WTC11 (cell line): ENCODE measurements around the gene LRRC51. TPM values are rescaled to one million over a fixed set of nuclear protein-coding genes. Genes with fewer than 3 reads are reported as not detected.
A peak's percentile ranks its signal among the peaks of the same experiment; 100 is the strongest.

Source experiments
- ATAC-seq: fragments of 200-7000 bp; cut with Tn5 transposase; 2 replicates; pipeline ENCODE4 v1.10.0; 2021; ENCODE audit warnings: mild to moderate bottlenecking, moderate library complexity
- CTCF ChIA-PET: fragments of 300-600 bp; sonication (Branson Sonifier 250); formaldehyde crosslinking; loops from one replicate; lab custom pipeline; 2021; ENCODE audit warnings: antibody characterized with exemption; lab: Charles Lee
- POLR2A ChIA-PET: fragments of 350-600 bp; sonication (Branson Sonifier 250); formaldehyde crosslinking; loops from one replicate; lab custom pipeline; 2021; ENCODE audit warnings: antibody characterized with exemption; lab: Charles Lee
- DNase-seq: peaks from one replicate; pipeline ENCODE4 v3.0.0; 2021; ENCODE audit warnings: low spot score
- H3K27ac Mint-ChIP-seq: 2 replicates; pipeline ENCODE4 v1.8.0; 2021; ENCODE audit warnings: mixed read lengths
- H3K27me3 Mint-ChIP-seq: 2 replicates; pipeline ENCODE4 v1.8.0; 2021; ENCODE audit warnings: low read depth, mild to moderate bottlenecking, moderate library complexity, mixed read lengths
- H3K36me3 Mint-ChIP-seq: 2 replicates; pipeline ENCODE4 v1.8.0; 2021; ENCODE audit warnings: mixed read lengths
- H3K4me1 Mint-ChIP-seq: 2 replicates; pipeline ENCODE4 v1.8.0; 2022; ENCODE audit warnings: mixed read lengths
- H3K4me3 Mint-ChIP-seq: 2 replicates; pipeline ENCODE4 v1.8.0; 2021; ENCODE audit warnings: mild to moderate bottlenecking, moderate library complexity, mixed read lengths
- H3K9me3 Mint-ChIP-seq: 2 replicates; pipeline ENCODE4 v1.8.0; 2021; ENCODE audit warnings: mixed read lengths
- ATF3 ChIP-seq: sonication (generic); formaldehyde crosslinking; conservative IDR thresholded peaks from 2 replicates; pipeline ENCODE4 v1.8.1; 2022; ENCODE audit warnings: mild to moderate bottlenecking, missing genetic modification reagents
- ATF6 ChIP-seq: sonication (generic); formaldehyde crosslinking; IDR thresholded peaks from 2 replicates; pipeline ENCODE4 v1.8.1; 2023; ENCODE audit warnings: mild to moderate bottlenecking, missing genetic modification reagents
- CBFB ChIP-seq: sonication (generic); formaldehyde crosslinking; IDR thresholded peaks from 2 replicates; pipeline ENCODE4 v1.8.1; 2022; ENCODE audit warnings: mild to moderate bottlenecking, low read depth, missing genetic modification reagents
- CREB1 ChIP-seq: sonication (generic); formaldehyde crosslinking; IDR thresholded peaks from 2 replicates; pipeline ENCODE4 v1.8.0; 2023; ENCODE audit warnings: mild to moderate bottlenecking, missing genetic modification reagents
- CREM ChIP-seq: sonication (generic); formaldehyde crosslinking; IDR thresholded peaks from 2 replicates; pipeline ENCODE4 v1.8.1; 2022; ENCODE audit warnings: mild to moderate bottlenecking, missing genetic modification reagents, moderate library complexity
- IRF1 ChIP-seq: sonication (generic); formaldehyde crosslinking; IDR thresholded peaks from 2 replicates; pipeline ENCODE4 v1.8.0; 2023; ENCODE audit warnings: missing genetic modification reagents
- NR2C2 ChIP-seq: sonication (generic); formaldehyde crosslinking; IDR thresholded peaks from 2 replicates; pipeline ENCODE4 v1.8.0; 2022; ENCODE audit warnings: mild to moderate bottlenecking, missing genetic modification reagents
- SP1 ChIP-seq: sonication (generic); formaldehyde crosslinking; conservative IDR thresholded peaks from 2 replicates; pipeline ENCODE4 v1.8.1; 2022; ENCODE audit warnings: missing genetic modification reagents
- ZBTB21 ChIP-seq: sonication (generic); formaldehyde crosslinking; IDR thresholded peaks from 2 replicates; pipeline ENCODE4 v1.8.1; 2023; ENCODE audit warnings: mild to moderate bottlenecking, missing genetic modification reagents, borderline replicate concordance
- ZBTB43 ChIP-seq: sonication (generic); formaldehyde crosslinking; IDR thresholded peaks from 2 replicates; pipeline ENCODE4 v1.8.1; 2023; ENCODE audit warnings: mild to moderate bottlenecking, missing genetic modification reagents
- ZNF121 ChIP-seq: sonication (generic); formaldehyde crosslinking; IDR thresholded peaks from 2 replicates; pipeline ENCODE4 v1.8.0; 2023; ENCODE audit warnings: missing genetic modification reagents
- ZNF232 ChIP-seq: sonication (generic); formaldehyde crosslinking; IDR thresholded peaks from 2 replicates; pipeline ENCODE4 v1.8.0; 2022; ENCODE audit warnings: mild to moderate bottlenecking, missing genetic modification reagents
- ZNF317 ChIP-seq: sonication (generic); formaldehyde crosslinking; IDR thresholded peaks from 2 replicates; pipeline ENCODE4 v1.8.1; 2023; ENCODE audit warnings: low read depth, mild to moderate bottlenecking, moderate library complexity, missing genetic modification reagents, borderline replicate concordance
- total RNA-seq: library from RNA; stranded (reverse); gene quantifications from 3 replicates; pipeline ENCODE4 v1.2.3, GENCODE V29; 2021
- TF ChIP-seq, protein P1 (sequence below): fragments of 250-450 bp; sonication (Bioruptor Pico); IDR thresholded peaks from 2 replicates; pipeline ENCODE4 v1.8.0; 2021; ENCODE audit warnings: mild to moderate bottlenecking
- TF ChIP-seq, protein P2 (sequence below): sonication (generic); formaldehyde crosslinking; IDR thresholded peaks from 2 replicates; pipeline ENCODE4 v1.8.0; 2022; ENCODE audit warnings: mild to moderate bottlenecking, missing genetic modification reagents
- TF ChIP-seq, protein P3 (sequence below): sonication (generic); formaldehyde crosslinking; IDR thresholded peaks from 2 replicates; pipeline ENCODE4 v1.8.1; 2022; ENCODE audit warnings: mild to moderate bottlenecking, moderate library complexity, missing genetic modification reagents
- TF ChIP-seq, protein P4 (sequence below): sonication (generic); formaldehyde crosslinking; IDR thresholded peaks from 2 replicates; pipeline ENCODE4 v1.8.1; 2023; ENCODE audit warnings: mild to moderate bottlenecking, moderate library complexity, missing genetic modification reagents
- TF ChIP-seq, protein P5 (sequence below): sonication (generic); formaldehyde crosslinking; IDR thresholded peaks from 2 replicates; pipeline ENCODE4 v1.8.1; 2022; ENCODE audit warnings: low read depth, missing genetic modification reagents, borderline replicate concordance
- TF ChIP-seq, protein P6 (sequence below): fragments of 250-450 bp; sonication (Bioruptor Pico); IDR thresholded peaks from 2 replicates; pipeline ENCODE4 v1.9.0; 2021; ENCODE audit warnings: mild to moderate bottlenecking

Gene LRRC51
- total RNA-seq, 1 experiment from 2014 or later, result 5.3 TPM

DNA sequence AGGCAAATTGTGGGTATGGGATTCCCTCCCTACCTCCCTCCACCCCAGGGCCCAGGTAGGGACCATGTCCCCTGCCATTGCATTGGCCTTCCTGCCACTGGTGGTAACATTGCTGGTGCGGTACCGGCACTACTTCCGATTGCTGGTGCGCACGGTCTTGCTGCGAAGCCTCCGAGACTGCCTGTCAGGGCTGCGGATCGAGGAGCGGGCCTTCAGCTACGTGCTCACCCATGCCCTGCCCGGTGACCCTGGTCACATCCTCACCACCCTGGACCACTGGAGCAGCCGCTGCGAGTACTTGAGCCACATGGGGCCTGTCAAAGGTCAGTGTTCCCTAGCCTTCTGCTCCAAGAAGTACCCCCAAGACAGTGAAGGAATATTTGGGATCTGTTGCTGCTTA, 25.2 kb downstream of the LRRC51 start, which contains the start of gene TOMT:
Gene TOMT (plus strand): TSS at position 37 of the 400 bp plus-strand sequence. CDS start 28 bp downstream, at position 65.
- Mint-ChIP-seq H3K36me3 (peaks cover 2% of the 10 kb centered on the region; the same call in 1 of the 2 replicates), H3K27ac (no peak within 1 kb of the TSS), H3K4me3 (no peak within 1 kb of the TSS), H3K9me3 (no peaks in the 10 kb centered on the region), H3K4me1 (peaks cover 27% of the 10 kb centered on the region), H3K27me3 (no peaks in the 10 kb centered on the region)
- no peak for DNase-seq
- no peak for TF ChIP-seq SP1 (CRISPR knock-in tag)
- TF ChIP-seq, protein P1, sequence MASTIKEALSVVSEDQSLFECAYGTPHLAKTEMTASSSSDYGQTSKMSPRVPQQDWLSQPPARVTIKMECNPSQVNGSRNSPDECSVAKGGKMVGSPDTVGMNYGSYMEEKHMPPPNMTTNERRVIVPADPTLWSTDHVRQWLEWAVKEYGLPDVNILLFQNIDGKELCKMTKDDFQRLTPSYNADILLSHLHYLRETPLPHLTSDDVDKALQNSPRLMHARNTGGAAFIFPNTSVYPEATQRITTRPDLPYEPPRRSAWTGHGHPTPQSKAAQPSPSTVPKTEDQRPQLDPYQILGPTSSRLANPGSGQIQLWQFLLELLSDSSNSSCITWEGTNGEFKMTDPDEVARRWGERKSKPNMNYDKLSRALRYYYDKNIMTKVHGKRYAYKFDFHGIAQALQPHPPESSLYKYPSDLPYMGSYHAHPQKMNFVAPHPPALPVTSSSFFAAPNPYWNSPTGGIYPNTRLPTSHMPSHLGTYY (CRISPR knock-in tag), result no peak
- TF ChIP-seq, protein P2, sequence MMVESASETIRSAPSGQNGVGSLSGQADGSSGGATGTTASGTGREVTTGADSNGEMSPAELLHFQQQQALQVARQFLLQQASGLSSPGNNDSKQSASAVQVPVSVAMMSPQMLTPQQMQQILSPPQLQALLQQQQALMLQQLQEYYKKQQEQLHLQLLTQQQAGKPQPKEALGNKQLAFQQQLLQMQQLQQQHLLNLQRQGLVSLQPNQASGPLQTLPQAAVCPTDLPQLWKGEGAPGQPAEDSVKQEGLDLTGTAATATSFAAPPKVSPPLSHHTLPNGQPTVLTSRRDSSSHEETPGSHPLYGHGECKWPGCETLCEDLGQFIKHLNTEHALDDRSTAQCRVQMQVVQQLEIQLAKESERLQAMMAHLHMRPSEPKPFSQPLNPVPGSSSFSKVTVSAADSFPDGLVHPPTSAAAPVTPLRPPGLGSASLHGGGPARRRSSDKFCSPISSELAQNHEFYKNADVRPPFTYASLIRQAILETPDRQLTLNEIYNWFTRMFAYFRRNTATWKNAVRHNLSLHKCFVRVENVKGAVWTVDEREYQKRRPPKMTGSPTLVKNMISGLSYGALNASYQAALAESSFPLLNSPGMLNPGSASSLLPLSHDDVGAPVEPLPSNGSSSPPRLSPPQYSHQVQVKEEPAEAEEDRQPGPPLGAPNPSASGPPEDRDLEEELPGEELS, result no peak
- TF ChIP-seq, protein P3, sequence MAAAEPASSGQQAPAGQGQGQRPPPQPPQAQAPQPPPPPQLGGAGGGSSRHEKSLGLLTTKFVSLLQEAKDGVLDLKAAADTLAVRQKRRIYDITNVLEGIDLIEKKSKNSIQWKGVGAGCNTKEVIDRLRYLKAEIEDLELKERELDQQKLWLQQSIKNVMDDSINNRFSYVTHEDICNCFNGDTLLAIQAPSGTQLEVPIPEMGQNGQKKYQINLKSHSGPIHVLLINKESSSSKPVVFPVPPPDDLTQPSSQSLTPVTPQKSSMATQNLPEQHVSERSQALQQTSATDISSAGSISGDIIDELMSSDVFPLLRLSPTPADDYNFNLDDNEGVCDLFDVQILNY (CRISPR knock-in tag), result no peak
- TF ChIP-seq ZBTB43 (CRISPR knock-in tag), result no peak
- no peak for TF ChIP-seq IRF1
- TF ChIP-seq NR2C2 (CRISPR knock-in tag), result no peak
- TF ChIP-seq CREB1 (CRISPR knock-in tag), result no peak
- TF ChIP-seq ZNF317 (CRISPR knock-in tag), result no peak
- no peak for TF ChIP-seq ATF6 (CRISPR knock-in tag)
- ATAC-seq, result no peak
- POLR2A ChIA-PET, result no interaction called here
- CTCF ChIA-PET, result no interaction called here

DNA sequence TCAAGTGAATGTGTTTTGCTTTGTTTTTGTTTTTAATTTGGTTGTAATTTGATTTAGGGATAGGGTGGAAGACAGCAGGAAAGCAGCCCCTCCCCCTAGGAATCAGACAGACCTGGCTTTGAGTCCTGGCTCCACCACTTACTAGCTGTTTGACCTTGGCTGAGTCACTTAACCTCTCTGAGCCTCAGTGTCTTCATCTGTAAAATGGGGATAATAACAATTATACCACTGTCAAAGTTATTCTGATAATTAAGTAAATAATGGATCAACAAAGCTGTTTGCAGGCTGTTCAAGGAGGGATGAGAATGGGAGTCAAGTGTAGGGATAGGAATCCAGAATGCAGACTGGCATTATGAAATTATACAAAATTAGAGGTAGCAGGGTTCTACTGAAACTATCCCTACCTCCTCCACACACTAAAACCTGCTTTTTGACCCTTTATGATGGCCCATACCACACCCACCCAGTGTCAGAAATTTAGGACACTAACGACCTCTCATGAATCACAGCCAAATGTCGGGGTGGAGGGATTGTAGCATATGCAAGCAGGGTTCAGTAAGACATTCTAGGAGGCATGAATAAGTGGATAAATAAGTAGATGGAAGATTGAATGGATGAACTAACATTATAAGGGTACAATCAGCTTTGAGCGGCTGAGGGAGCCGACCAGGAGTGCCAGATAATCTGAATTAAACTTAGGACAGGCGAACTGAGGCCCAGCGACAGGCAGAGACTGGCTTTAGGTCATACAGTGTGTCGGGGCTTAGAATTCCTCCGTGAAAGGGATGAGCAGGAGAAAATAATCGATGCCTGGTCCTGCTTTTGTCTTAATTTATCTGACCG, 30.9 kb downstream of the LRRC51 start:
- Mint-ChIP-seq H3K9me3 (peaks cover 8% of the 10 kb centered on the region), H3K36me3 (peaks cover 2% of the 10 kb centered on the region; the same call in 1 of the 2 replicates), H3K4me3 (peak overlapping the region; percentile 93), H3K27me3 (peaks cover 31% of the 10 kb centered on the region), H3K27ac (peak overlapping the region; percentile 99), H3K4me1 (peaks cover 16% of the 10 kb centered on the region)
- ATAC-seq (peak; percentile 0; the same call in 1 of the 2 replicates), DNase-seq (no peak)
- ChIA-PET POLR2A (interaction anchor here (0.6 to 1.0 kb wide), 3 partner anchors 30 to 112 kb away, joined by 3 read pairs; no protein-coding TSS in a partner anchor), CTCF (interaction anchor here (0.6 to 1.2 kb wide), 3 partner anchors 87 to 320 kb away, joined by 3 to 9 read pairs (median 4); no protein-coding TSS in a partner anchor)
- TF ChIP-seq, protein P4, sequence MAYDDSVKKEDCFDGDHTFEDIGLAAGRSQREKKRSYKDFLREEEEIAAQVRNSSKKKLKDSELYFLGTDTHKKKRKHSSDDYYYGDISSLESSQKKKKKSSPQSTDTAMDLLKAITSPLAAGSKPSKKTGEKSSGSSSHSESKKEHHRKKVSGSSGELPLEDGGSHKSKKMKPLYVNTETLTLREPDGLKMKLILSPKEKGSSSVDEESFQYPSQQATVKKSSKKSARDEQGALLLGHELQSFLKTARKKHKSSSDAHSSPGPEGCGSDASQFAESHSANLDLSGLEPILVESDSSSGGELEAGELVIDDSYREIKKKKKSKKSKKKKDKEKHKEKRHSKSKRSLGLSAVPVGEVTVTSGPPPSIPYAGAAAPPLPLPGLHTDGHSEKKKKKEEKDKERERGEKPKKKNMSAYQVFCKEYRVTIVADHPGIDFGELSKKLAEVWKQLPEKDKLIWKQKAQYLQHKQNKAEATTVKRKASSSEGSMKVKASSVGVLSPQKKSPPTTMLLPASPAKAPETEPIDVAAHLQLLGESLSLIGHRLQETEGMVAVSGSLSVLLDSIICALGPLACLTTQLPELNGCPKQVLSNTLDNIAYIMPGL (CRISPR knock-in tag), result no peak
- TF ChIP-seq ZNF121 (CRISPR knock-in tag), result no peak
- no peak for TF ChIP-seq CBFB (CRISPR knock-in tag)
- no peak for TF ChIP-seq ZBTB21 (CRISPR knock-in tag)
- TF ChIP-seq, protein P5, sequence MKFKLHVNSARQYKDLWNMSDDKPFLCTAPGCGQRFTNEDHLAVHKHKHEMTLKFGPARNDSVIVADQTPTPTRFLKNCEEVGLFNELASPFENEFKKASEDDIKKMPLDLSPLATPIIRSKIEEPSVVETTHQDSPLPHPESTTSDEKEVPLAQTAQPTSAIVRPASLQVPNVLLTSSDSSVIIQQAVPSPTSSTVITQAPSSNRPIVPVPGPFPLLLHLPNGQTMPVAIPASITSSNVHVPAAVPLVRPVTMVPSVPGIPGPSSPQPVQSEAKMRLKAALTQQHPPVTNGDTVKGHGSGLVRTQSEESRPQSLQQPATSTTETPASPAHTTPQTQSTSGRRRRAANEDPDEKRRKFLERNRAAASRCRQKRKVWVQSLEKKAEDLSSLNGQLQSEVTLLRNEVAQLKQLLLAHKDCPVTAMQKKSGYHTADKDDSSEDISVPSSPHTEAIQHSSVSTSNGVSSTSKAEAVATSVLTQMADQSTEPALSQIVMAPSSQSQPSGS (CRISPR knock-in tag), result no peak
- TF ChIP-seq, protein P6, sequence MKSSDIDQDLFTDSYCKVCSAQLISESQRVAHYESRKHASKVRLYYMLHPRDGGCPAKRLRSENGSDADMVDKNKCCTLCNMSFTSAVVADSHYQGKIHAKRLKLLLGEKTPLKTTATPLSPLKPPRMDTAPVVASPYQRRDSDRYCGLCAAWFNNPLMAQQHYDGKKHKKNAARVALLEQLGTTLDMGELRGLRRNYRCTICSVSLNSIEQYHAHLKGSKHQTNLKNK (CRISPR knock-in tag), result no peak
- TF ChIP-seq CREM (CRISPR knock-in tag), result no peak
- TF ChIP-seq ATF3, result no peak
- TF ChIP-seq ZNF232 (CRISPR knock-in tag), result no peak
